ENCODE measurements around the gene HOXC5.

DNA sequence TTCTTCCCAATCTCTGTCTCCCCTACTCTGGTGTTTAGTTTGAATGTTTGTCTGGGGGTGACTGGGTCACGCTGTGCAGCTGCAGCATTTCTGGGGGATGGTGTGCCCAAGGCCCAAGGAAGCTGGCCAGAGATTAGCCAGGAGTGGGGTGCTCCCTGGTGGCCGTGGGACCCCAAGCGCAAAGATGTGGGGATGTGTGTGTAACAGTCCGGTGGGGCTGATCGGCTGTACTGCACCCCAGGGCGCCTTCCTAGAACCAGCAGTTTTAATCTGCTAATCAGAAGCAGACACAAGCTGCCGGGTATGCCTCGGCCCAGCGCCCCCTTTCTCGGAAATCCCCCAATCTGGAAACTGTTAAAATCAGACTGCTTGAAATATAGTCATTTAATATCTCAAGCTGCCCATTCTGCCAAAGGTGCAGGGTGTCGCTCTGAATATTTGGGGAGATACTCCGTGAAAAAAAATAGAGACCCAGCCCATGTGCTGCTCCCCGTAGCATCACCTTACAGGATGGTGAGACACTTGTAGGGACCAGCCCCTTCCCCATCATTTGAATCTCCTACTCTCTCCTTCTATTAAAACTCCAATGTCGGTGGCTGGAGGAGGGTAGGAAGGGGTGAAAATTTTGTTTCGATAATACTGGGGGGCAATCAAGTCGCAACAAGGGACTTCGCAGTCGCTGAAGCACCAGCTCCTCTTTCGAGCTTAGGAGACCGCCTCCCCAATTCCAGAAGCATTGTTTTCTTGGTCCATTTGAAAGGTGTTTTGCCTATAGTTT, 28.6 kb upstream of the HOXC5 start:
- TF ChIP-seq, protein P1, sequence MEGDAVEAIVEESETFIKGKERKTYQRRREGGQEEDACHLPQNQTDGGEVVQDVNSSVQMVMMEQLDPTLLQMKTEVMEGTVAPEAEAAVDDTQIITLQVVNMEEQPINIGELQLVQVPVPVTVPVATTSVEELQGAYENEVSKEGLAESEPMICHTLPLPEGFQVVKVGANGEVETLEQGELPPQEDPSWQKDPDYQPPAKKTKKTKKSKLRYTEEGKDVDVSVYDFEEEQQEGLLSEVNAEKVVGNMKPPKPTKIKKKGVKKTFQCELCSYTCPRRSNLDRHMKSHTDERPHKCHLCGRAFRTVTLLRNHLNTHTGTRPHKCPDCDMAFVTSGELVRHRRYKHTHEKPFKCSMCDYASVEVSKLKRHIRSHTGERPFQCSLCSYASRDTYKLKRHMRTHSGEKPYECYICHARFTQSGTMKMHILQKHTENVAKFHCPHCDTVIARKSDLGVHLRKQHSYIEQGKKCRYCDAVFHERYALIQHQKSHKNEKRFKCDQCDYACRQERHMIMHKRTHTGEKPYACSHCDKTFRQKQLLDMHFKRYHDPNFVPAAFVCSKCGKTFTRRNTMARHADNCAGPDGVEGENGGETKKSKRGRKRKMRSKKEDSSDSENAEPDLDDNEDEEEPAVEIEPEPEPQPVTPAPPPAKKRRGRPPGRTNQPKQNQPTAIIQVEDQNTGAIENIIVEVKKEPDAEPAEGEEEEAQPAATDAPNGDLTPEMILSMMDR (IDR thresholded peaks at IDR 0.05 in 2 of 3, conservative IDR thresholded peaks at IDR 0.05 in 1 of 3; ENCODE audit: borderline replicate concordance in 1 of 3, insufficient read depth in 1 of 3, low read depth in 2 of 3, low read length in 2 of 3), result peak in 2 of 3 experiments; percentile 9 to 20; a peak in 1 of 6 replicates
- TF ChIP-seq, protein P2, sequence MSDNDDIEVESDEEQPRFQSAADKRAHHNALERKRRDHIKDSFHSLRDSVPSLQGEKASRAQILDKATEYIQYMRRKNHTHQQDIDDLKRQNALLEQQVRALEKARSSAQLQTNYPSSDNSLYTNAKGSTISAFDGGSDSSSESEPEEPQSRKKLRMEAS (IDR thresholded peaks at IDR 0.05), result no peak
- no peak for TF ChIP-seq POLR2A (IDR thresholded peaks at IDR 0.05; ENCODE audit: borderline replicate concordance, extremely low read depth, insufficient read depth, insufficient read length)
- TF ChIP-seq CBX3 (IDR thresholded peaks at IDR 0.05; ENCODE audit: low read depth), result no peak

Measured in HCT116 (cell line).